Activated T-cell treated with anti-CD3 and anti-CD28 coated beads for 24 hours (primary cell): ENCODE results near the gene RIPOR2.
"Not testable (repeated sequence)": the region's sequence is repeated elsewhere in the genome, so short reads cannot be mapped to it uniquely, and the experiment has no call there.

ENCODE experiments used
- DNase-seq: peaks from one replicate; pipeline ENCODE4 v3.0.0-alpha.2; 2020; ENCODE audit warnings: low read depth

RIPOR2 gene

GRCh38 chr6:24925661-24926060, 10.1 kb downstream of the RIPOR2 start:
- DNase-seq = no peak

GRCh38 chr6:24924580-24925356, 11.0 kb downstream of the RIPOR2 start:
- no peak for DNase-seq

- no peak for DNase-seq
These were observed 11.8 kb downstream of the RIPOR2 start for GRCh38 chr6:24923885-24924401.

GRCh38 chr6:24922814-24923213, 12.9 kb downstream of the RIPOR2 start:
- DNase-seq = no peak

GRCh38 chr6:24922170-24922569, 13.6 kb downstream of the RIPOR2 start:
- no peak for DNase-seq

GRCh38 chr6:24920136-24920535, 15.6 kb downstream of the RIPOR2 start:
- no peak for DNase-seq

- DNase-seq = no peak
These were observed 16.5 kb downstream of the RIPOR2 start for GRCh38 chr6:24919056-24919892.

GRCh38 chr6:24918641-24919055, 17.1 kb downstream of the RIPOR2 start:
- DNase-seq = no peak

GRCh38 chr6:24916496-24916895, 19.3 kb downstream of the RIPOR2 start:
- DNase-seq = no peak

- no peak for DNase-seq
These were observed 20.1 kb downstream of the RIPOR2 start for GRCh38 chr6:24915641-24916040.

- DNase-seq = not testable (repeated sequence)
These were observed 21.7 kb downstream of the RIPOR2 start for GRCh38 chr6:24914082-24914481.

- no peak for DNase-seq
These were observed 23.9 kb downstream of the RIPOR2 start for GRCh38 chr6:24911796-24912382.

- no peak for DNase-seq
These were observed 24.6 kb downstream of the RIPOR2 start for GRCh38 chr6:24910961-24911725.

- DNase-seq = no peak
These were observed 25.3 kb downstream of the RIPOR2 start for GRCh38 chr6:24910331-24910960.

- no peak for DNase-seq
These were observed 26.2 kb downstream of the RIPOR2 start for GRCh38 chr6:24909241-24910216.

- DNase-seq = no peak
These were observed 27.1 kb downstream of the RIPOR2 start for GRCh38 chr6:24908650-24909035.

- no peak for DNase-seq
These were observed 27.7 kb downstream of the RIPOR2 start for GRCh38 chr6:24907919-24908649.

- no peak for DNase-seq
These were observed 29.4 kb downstream of the RIPOR2 start for GRCh38 chr6:24906314-24906713.

GRCh38 chr6:24905483-24905882, 30.3 kb downstream of the RIPOR2 start:
- no peak for DNase-seq
